ENCODE data around the gene SLC43A3. TPM values are rescaled to one million over a fixed set of nuclear protein-coding genes. Genes with fewer than 3 reads are reported as not detected.
A peak's percentile ranks its signal among the peaks of the same experiment; 100 is the strongest.

The SLC43A3 gene
- total RNA-seq, 1 donor from 2014 or later: 53.5 TPM

DNA sequence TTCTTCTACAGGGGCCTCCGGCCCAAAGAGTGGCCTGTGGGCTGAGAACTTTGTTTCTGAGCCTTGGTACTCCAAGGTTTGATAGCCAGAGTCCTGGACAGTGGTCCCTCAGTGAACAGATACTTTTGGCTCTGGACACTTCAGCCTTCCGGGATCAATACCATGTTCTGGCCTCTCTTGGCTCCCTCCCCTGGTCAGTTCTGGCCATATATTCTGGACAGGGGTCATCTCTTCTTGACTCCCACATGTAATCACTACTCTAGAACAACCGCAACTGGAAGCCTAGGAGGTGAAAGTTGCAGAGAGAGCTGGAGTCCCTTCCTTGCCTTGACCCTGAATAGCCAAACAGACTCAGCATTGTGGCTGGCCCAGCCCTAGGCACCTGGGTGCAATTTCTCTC, 35.7 kb upstream of the SLC43A3 start:
- intact Hi-C loops (cut with DNase I): no loop called here

DNA sequence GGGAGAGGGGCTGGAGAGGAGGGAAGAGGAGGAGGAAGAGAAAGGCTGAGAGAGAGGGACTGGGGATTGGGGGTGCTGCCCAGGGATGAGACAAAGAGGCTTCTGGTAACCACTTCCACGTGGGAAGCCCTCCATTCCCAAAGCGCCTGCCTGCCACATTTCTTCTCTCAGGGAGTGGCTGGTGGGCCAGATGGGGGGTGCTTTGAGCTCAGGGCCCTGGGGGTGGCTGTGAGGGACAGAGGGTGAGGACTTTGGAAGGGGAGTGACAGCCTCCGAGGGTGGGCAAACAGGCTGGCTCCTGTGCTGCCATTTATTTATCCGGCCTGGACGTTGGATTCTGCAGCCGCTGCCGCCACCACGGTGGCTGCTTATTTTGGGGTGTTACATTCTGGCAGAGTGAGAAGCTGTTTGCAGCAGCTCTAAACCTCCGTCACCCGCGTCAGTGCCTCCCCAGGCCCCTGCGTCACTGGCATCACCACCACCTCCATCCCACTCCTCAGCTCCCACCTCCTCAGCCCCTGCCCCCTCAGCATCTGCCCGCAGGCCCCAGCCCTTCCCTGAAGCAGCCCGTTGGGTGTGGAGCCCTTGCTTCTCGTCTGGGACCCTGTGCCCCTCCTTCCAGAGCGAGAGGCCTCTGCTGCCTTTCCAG, 35.0 kb upstream of the SLC43A3 start:
- H3K4me1 ChIP-seq: peaks cover 39% of the 10 kb centered on the region
- no peak overlapping the region for H3K4me3 ChIP-seq
- intact Hi-C loops (cut with DNase I): no loop called here
- DNase-seq (ENCODE audit: extremely low spot score in 2 of 2): no peak
- TF ChIP-seq POLR2A (IDR thresholded peaks at IDR 0.05) (no peak), POLR2AphosphoS5 (IDR thresholded peaks at IDR 0.05; ENCODE audit: insufficient read depth in 1 of 2, low read depth in 1 of 2) (no peak)
- TF ChIP-seq, protein P1, sequence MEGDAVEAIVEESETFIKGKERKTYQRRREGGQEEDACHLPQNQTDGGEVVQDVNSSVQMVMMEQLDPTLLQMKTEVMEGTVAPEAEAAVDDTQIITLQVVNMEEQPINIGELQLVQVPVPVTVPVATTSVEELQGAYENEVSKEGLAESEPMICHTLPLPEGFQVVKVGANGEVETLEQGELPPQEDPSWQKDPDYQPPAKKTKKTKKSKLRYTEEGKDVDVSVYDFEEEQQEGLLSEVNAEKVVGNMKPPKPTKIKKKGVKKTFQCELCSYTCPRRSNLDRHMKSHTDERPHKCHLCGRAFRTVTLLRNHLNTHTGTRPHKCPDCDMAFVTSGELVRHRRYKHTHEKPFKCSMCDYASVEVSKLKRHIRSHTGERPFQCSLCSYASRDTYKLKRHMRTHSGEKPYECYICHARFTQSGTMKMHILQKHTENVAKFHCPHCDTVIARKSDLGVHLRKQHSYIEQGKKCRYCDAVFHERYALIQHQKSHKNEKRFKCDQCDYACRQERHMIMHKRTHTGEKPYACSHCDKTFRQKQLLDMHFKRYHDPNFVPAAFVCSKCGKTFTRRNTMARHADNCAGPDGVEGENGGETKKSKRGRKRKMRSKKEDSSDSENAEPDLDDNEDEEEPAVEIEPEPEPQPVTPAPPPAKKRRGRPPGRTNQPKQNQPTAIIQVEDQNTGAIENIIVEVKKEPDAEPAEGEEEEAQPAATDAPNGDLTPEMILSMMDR (IDR thresholded peaks at IDR 0.05): no peak
- no peaks in the 10 kb centered on the region for H3K9me3 ChIP-seq
- no peaks in the 10 kb centered on the region for H3K27me3 ChIP-seq
- no peaks in the 10 kb centered on the region for H3K36me3 ChIP-seq
- no peak overlapping the region for H3K27ac ChIP-seq

More for the DNA sequence above, 35.7 kb upstream of the SLC43A3 start:
- Histone ChIP-seq H3K36me3 (no peaks in the 10 kb centered on the region), H3K27me3 (no peaks in the 10 kb centered on the region), H3K27ac (no peak overlapping the region), H3K9me3 (no peaks in the 10 kb centered on the region), H3K4me3 (no peak overlapping the region), H3K4me1 (peaks cover 36% of the 10 kb centered on the region)
- TF ChIP-seq POLR2AphosphoS5 (IDR thresholded peaks at IDR 0.05; ENCODE audit: insufficient read depth in 1 of 2, low read depth in 1 of 2) (no peak), POLR2A (IDR thresholded peaks at IDR 0.05) (no peak)
- TF ChIP-seq, protein P1 (IDR thresholded peaks at IDR 0.05): no peak
- DNase-seq (ENCODE audit: extremely low spot score in 2 of 2): no peak

DNA sequence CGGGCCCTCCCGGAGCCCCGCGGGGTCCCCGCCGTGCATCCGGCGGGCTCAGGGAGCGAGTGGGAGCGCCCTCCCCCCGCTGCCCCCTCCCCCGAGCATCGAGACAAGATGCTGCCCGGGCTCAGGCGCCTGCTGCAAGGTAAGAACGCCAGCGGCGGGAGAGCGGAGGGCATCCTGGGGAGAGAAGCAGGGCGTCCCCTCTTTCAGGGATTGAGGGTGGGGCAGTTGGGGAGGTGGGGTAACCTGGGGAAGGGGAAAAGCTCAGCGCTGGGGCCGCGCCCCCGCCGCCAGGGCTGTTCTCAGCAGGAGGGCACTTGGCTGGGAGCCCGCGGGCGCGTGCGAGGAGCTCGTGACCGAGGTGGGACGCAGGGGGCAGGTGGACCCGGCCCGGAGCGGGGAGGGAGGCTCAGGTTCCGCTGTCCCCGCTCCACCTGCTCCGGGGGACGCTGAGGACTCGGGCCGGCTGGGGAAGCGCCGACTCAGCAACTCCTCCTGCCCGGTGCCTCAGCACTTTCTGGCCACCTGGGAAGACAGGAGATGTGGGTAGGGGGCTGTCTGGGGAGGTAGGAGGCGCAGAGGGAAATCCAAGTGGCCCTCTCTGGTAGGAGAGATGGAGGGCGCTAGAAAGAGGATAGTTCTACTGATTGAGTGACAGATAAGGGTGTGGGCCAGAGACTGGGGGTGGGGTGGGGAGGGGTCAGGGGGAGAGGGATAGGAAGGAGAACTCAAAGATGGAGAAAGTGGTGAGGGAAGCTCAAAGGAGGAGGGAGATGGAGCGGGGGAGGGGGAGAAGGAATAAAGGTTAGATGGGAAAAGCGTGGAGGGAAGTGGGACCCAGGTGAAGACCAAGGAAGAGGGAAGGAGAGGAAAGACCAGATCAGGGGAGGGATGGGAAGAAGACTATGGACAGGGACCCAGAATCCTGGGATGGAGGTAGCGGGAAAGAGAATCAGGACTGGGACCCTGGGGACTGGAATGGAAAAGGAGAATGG, 34.1 kb upstream of the SLC43A3 start:
- Histone ChIP-seq H3K9me3 (no peaks in the 10 kb centered on the region), H3K36me3 (no peaks in the 10 kb centered on the region), H3K27me3 (no peaks in the 10 kb centered on the region), H3K4me1 (peaks cover 39% of the 10 kb centered on the region), H3K4me3 (peak overlapping the region; percentile 41 to 57), H3K27ac (no peak overlapping the region)
- no peak for DNase-seq (ENCODE audit: extremely low spot score in 2 of 2)
- intact Hi-C loops (cut with DNase I): no loop called here
- TF ChIP-seq, protein P1 (IDR thresholded peaks at IDR 0.05): no peak

DNA sequence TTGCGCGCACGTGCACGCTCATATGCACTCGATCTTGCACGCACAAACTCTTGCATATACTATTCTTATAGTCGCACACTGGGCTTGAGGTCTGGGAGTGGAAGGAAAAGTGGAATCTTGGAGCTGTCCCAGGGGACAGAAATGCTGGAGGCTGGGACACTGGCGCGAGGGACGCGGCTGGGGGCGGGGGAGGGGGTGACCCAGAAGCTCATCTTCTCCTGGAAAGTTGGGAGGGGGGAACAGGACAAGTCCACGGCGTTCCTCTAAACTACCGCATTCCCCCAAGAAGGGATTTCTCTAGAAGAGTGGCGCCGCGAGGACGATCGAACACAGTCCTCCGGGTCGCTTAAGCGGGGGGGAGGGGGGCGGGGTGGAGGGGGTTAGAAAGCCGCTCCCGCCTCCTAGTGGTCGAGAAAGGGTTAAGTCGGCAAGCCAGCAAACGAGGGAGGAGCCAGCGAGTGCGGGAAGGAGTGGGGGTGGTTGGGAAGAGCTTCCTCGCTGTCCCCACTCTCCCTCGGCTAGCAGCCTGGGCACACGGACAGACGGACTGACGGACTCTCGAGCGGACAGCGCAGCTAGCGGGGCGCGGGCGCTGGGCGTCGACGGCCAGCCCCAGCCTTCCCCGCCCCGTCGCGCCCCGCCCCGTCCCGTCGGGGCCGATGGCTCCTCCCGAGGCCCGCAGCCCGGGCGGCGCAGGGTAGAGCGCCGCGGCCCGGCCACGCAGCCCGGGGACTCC, 33.3 kb upstream of the SLC43A3 start, which contains the start of gene RTN4RL2:
TSS of gene RTN4RL2 (plus strand) at position 507 of the 736 bp plus-strand sequence. CDS start 338 bp downstream, outside the sequence.
- intact Hi-C loops (cut with DNase I): no loop called here
- no peak for DNase-seq (ENCODE audit: extremely low spot score in 2 of 2)
- H3K27me3 ChIP-seq: no peaks in the 10 kb centered on the region

More for the DNA sequence above, 33.3 kb upstream of the SLC43A3 start, which contains the start of gene RTN4RL2:
- peak within 1 kb of the TSS; percentile 41 to 57 for H3K4me3 ChIP-seq
- no peaks in the 10 kb centered on the region for H3K9me3 ChIP-seq
- TF ChIP-seq, protein P1 (IDR thresholded peaks at IDR 0.05): no peak
- no peak for TF ChIP-seq POLR2A (IDR thresholded peaks at IDR 0.05)
- TF ChIP-seq POLR2AphosphoS5 (IDR thresholded peaks at IDR 0.05; ENCODE audit: insufficient read depth in 1 of 2, low read depth in 1 of 2): no peak
- peaks cover 39% of the 10 kb centered on the region for H3K4me1 ChIP-seq
- H3K27ac ChIP-seq: no peak within 1 kb of the TSS
- H3K36me3 ChIP-seq: no peaks in the 10 kb centered on the region

All from vagina (tissue), 2 donors.